ENCODE measurements around the gene GAS2.
A peak's percentile ranks its signal among the peaks of the same experiment; 100 is the strongest.

The GAS2 gene

GRCh38 chr11:22723274-22723673 lies 56.9 kb downstream of the GAS2 start:
- no peak overlapping the region for H3K4me3 ChIP-seq (ENCODE audit: low read length)
- DNase-seq (ENCODE audit: low read depth), result no peak
- no peak for TF ChIP-seq CTCF (conservative IDR thresholded peaks at IDR 0.05; ENCODE audit: low read depth, low read length)

GRCh38 chr11:22725079-22725478 lies 58.7 kb downstream of the GAS2 start:
- H3K4me3 ChIP-seq (ENCODE audit: low read length), result no peak overlapping the region
- peak; percentile 52 for DNase-seq (ENCODE audit: low read depth)
- TF ChIP-seq CTCF (conservative IDR thresholded peaks at IDR 0.05; ENCODE audit: low read depth, low read length), result no peak

GRCh38 chr11:22728600-22729389 lies 62.4 kb downstream of the GAS2 start:
- DNase-seq (ENCODE audit: low read depth), result no peak
- TF ChIP-seq CTCF (conservative IDR thresholded peaks at IDR 0.05; ENCODE audit: low read depth, low read length), result no peak
- no peak overlapping the region for H3K4me3 ChIP-seq (ENCODE audit: low read length)

- DNase-seq (ENCODE audit: low read depth), result no peak
- H3K4me3 ChIP-seq (ENCODE audit: low read length), result no peak overlapping the region
- peak; percentile 28 for TF ChIP-seq CTCF (conservative IDR thresholded peaks at IDR 0.05; ENCODE audit: low read depth, low read length)
Measured at GRCh38 chr11:22730319-22730718, 63.9 kb downstream of the GAS2 start.

- TF ChIP-seq CTCF (conservative IDR thresholded peaks at IDR 0.05; ENCODE audit: low read depth, low read length), result no peak
- no peak for DNase-seq (ENCODE audit: low read depth)
- no peak overlapping the region for H3K4me3 ChIP-seq (ENCODE audit: low read length)
Measured at GRCh38 chr11:22732588-22732987, 66.2 kb downstream of the GAS2 start.

GRCh38 chr11:22733475-22734248 lies 67.3 kb downstream of the GAS2 start:
- no peak for DNase-seq (ENCODE audit: low read depth)
- H3K4me3 ChIP-seq (ENCODE audit: low read length), result no peak overlapping the region
- TF ChIP-seq CTCF (conservative IDR thresholded peaks at IDR 0.05; ENCODE audit: low read depth, low read length), result no peak
